PFSK-1 (cell line): ENCODE results near the gene PTGER1.

Experiments used
- FOXP2 ChIP-seq: optimal IDR thresholded peaks from 2 replicates; pipeline ENCODE3; 2011; ENCODE audit warnings: borderline replicate concordance, control low read depth, inconsistent platforms; ENCODE audit not compliant: insufficient read depth; ENCODE audit errors: extremely low read length, extremely low read depth
- POLR2AphosphoS5 ChIP-seq: IDR thresholded peaks from 2 replicates; pipeline ENCODE4 v1.6.1; 2012; ENCODE audit warnings: low read depth, mild to moderate bottlenecking, control low read depth, low read length, moderate library complexity
- SIN3A ChIP-seq: IDR thresholded peaks from 2 replicates; pipeline ENCODE4 v1.6.1; 2012; ENCODE audit warnings: mild to moderate bottlenecking, low read length, moderate library complexity, borderline replicate concordance; ENCODE audit not compliant: insufficient read depth
- TAF1 ChIP-seq: IDR thresholded peaks from 2 replicates; pipeline ENCODE4 v1.6.1; 2012; ENCODE audit warnings: low read length, control low read depth, borderline replicate concordance; ENCODE audit not compliant: insufficient read depth
- TF ChIP-seq, protein P1 (sequence below), 2 experiments: IDR thresholded peaks; 2 replicates each; pipeline versions ENCODE4 v1.6.1 to v1.8.0; 2011 to 2012; ENCODE audit warnings: low read depth in 2 of 2, low read length in 2 of 2, control low read depth in 1 of 2, inconsistent platforms in 1 of 2, mild to moderate bottlenecking in 1 of 2, moderate library complexity in 1 of 2; ENCODE audit not compliant: insufficient read depth in 1 of 2

PTGER1 gene

DNA sequence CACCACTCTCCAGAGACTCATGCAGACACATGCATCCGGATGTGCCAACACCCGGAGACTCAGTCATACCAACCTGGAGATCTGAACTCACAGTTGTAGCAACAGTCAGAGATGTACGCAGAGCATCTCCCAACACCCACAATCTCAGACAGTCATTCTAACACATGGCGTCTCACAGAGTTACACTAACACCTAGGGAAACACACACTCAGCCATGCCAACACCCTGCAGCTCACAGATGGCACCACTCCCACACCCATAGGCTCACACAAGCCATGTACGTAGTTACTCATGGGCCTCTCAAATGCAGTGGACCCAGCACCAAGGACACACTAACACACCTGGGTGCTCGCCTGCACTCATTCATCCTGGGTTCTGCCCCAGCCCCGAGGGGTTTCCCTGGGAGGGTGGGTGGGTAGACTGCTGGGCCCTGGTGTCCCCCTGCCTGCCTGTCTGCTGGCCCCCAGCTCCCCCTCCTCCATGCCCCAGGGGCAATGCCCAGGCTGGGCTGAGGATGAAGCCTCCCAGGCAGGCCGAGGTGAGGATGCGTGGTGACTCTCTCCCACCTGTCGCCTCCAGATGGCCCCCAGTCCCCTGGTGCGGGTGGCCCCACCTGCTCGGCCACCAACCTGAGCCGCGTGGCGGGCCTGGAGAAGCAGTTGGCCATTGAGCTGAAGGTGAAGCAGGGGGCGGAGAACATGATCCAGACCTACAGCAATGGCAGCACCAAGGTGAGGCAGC lies 32.1 kb downstream of the PTGER1 start:
- TF ChIP-seq FOXP2, result no peak
- TF ChIP-seq SIN3A, result no peak
- TF ChIP-seq, protein P1, sequence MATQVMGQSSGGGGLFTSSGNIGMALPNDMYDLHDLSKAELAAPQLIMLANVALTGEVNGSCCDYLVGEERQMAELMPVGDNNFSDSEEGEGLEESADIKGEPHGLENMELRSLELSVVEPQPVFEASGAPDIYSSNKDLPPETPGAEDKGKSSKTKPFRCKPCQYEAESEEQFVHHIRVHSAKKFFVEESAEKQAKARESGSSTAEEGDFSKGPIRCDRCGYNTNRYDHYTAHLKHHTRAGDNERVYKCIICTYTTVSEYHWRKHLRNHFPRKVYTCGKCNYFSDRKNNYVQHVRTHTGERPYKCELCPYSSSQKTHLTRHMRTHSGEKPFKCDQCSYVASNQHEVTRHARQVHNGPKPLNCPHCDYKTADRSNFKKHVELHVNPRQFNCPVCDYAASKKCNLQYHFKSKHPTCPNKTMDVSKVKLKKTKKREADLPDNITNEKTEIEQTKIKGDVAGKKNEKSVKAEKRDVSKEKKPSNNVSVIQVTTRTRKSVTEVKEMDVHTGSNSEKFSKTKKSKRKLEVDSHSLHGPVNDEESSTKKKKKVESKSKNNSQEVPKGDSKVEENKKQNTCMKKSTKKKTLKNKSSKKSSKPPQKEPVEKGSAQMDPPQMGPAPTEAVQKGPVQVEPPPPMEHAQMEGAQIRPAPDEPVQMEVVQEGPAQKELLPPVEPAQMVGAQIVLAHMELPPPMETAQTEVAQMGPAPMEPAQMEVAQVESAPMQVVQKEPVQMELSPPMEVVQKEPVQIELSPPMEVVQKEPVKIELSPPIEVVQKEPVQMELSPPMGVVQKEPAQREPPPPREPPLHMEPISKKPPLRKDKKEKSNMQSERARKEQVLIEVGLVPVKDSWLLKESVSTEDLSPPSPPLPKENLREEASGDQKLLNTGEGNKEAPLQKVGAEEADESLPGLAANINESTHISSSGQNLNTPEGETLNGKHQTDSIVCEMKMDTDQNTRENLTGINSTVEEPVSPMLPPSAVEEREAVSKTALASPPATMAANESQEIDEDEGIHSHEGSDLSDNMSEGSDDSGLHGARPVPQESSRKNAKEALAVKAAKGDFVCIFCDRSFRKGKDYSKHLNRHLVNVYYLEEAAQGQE (IDR thresholded peaks at IDR 0.05; ENCODE audit: insufficient read depth in 1 of 2, low read depth in 2 of 2, low read length in 2 of 2), result no peak
- no peak for TF ChIP-seq TAF1
- no peak for TF ChIP-seq POLR2AphosphoS5

DNA sequence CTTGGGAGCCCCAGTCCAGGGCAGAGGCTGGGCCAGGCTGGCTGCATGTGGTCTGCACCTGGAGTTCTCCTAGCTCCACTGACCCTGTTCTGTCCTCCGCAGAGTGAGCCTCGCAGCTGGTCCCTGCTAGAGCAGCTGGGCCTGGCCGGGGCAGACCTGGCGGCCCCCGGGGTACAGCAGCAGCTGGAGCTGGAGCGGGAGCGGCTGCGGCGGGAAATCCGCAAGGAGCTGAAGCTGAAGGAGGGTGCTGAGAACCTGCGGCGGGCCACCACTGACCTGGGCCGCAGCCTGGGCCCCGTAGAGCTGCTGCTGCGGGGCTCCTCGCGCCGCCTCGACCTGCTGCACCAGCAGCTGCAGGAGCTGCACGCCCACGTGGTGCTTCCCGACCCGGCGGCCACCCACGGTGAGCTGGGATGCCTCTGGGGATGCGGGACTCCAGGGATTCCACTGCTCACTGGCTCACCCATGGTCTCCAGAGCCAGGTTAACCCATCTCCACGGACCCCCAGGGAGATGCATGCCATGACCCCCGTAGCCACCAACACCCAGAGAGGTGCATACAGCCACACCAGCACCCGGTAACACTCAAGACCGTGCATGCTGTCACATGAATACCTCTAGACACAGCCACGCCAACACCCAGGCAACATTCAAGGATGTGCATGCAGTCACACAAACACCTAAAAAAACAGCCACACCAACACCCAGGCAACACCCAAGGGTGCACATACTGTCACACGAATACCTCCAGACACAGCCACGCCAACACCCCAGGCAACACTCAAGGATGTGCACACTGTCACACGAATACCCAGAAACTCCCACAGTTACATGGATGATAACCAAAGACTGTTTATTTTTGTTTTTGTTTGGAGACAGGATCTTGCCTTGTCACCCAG lies 33.9 kb downstream of the PTGER1 start:
- TF ChIP-seq TAF1 (no peak), SIN3A (no peak), POLR2AphosphoS5 (no peak), FOXP2 (no peak)
- TF ChIP-seq, protein P1 (IDR thresholded peaks at IDR 0.05; ENCODE audit: insufficient read depth in 1 of 2, low read depth in 2 of 2, low read length in 2 of 2), result no peak

GRCh38 chr19:14440049-14440448 lies 35.1 kb downstream of the PTGER1 start:
- TF ChIP-seq TAF1, result no peak
- no peak for TF ChIP-seq POLR2AphosphoS5
- TF ChIP-seq, protein P1 (IDR thresholded peaks at IDR 0.05; ENCODE audit: insufficient read depth in 1 of 2, low read depth in 2 of 2, low read length in 2 of 2), result no peak
- no peak for TF ChIP-seq FOXP2
- no peak for TF ChIP-seq SIN3A

GRCh38 chr19:14439014-14439413 lies 36.1 kb downstream of the PTGER1 start:
- no peak for TF ChIP-seq FOXP2

DNA sequence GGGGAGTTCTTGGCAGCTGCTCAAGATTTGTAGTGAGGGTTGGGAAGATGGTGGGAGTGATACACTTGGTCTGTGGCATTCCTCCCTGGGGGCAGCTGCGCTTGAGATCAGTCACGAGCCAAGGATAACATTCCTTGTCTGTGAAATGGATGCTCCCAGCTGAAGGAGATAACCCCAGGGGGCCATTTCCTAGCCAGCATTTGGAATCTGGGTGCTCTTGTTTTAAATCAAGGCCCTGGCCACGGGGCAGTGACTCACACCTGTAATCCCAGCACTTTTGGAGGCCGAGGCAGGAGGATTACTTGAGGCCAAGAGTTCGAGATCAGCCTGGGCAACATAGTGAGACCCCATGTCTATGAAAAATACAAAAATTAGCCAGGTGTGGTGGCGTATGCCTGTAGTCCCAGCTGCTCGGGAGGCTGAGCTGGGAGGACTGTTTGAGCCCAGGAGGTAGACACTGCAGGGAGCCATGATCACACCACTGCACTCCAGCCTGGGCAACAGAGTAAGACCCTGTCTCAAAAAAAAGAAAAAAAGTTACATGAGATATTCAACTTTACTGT lies 37.5 kb downstream of the PTGER1 start:
- TF ChIP-seq, protein P1 (IDR thresholded peaks at IDR 0.05; ENCODE audit: insufficient read depth in 1 of 2, low read depth in 2 of 2, low read length in 2 of 2), result no peak
- TF ChIP-seq POLR2AphosphoS5 (no peak), FOXP2 (no peak), TAF1 (no peak), SIN3A (no peak)
